ENCODE data around the gene PPFIBP2.

PPFIBP2 gene

GRCh38 chr11:7525424-7525823, 11.6 kb downstream of the PPFIBP2 start:
- DNase-seq (ENCODE audit: low read depth, low spot score), result no peak

DNA sequence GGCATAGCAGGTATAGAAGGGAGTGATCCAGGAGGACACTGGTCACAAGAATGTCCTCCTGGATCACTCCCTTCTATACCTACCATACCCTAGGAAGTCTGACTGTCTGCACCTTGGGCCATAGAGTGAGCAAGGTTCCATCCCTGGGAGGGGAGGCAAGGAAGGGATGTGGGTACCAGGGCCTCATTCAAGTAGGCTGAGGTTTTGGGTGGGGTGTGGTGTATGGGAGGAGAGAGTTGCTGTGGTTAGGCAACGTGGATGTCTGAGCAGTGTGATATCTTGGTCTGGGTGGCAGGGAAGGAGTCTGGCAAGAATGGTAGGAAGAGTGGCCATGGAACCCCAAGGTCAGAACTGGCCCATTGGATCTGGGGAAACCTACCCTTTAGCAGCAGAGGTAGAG, 13.2 kb downstream of the PPFIBP2 start:
- no peak for DNase-seq (ENCODE audit: low read depth, low spot score)

- DNase-seq (ENCODE audit: low read depth, low spot score), result no peak
Observed at GRCh38 chr11:7528514-7529049, 14.8 kb downstream of the PPFIBP2 start.

DNA sequence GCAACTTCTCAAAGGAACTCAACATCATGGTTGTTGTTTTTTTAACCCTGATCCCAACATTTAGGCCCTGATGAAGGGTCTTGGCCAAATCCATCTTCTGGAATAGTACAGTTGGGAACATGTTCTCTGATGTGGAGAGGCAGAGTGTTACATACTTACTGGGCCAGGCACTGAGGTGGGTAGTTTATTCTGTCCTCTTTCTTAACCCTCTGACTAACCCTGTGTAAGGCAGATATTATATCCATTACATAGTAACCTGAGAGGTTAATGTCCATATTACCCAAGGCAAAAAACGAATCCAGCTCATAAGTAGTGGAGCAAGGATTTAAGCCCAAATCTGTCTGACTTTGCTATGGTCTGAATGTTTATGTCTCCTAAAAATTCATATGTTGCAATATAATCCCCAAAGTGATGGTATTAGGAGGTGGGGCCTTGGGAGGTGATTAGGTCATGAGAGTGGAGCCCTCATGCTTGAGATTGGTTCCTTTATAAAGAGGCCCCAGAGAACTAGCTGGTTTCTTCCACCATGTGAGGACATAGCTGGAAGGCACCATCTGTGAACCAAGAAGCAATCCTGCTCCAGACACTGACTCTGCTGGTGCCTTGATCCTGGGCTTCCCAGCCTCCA, 16.3 kb downstream of the PPFIBP2 start:
- no peak for DNase-seq (ENCODE audit: low read depth, low spot score)

GRCh38 chr11:7531011-7531410, 17.2 kb downstream of the PPFIBP2 start:
- no peak for DNase-seq (ENCODE audit: low read depth, low spot score)

DNA sequence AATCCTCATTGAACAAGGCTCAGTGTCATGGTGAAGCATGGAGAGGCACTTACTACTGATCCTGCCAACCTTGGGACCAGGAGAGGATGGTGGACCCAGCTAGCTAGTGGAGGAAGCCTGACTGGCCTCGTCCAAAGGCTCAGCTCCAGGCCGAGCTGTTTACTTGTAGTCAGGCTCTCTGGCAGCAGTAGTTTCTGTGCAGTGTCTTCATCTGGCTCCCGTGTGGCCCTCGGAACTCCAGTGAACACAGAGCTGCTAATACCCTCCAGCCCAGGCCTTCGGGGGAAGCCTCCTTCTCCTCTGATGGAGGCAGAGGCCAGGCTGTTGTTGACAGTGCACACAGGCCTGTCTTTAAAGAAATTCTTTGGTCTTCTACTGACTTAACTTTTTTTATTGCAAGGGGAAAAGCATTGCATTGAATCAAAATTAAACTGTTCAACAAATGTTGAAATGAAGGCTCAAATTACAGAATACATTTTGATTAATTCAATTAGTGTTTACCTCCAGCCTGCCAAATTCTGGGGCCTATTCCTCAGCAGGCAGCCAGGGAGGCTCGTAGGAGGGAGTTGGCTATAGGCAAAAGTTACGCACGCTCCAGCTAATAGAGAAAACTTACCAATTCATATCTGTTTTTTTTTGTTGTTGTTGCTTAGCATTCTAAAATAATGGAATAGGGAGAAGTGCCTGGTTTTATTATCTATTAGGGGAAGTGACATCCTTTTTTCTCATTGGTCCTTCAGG, 18.8 kb downstream of the PPFIBP2 start:
- DNase-seq (ENCODE audit: low read depth, low spot score), result no peak

- no peak for DNase-seq (ENCODE audit: low read depth, low spot score)
Observed at GRCh38 chr11:7533199-7534041, 19.6 kb downstream of the PPFIBP2 start.

DNA sequence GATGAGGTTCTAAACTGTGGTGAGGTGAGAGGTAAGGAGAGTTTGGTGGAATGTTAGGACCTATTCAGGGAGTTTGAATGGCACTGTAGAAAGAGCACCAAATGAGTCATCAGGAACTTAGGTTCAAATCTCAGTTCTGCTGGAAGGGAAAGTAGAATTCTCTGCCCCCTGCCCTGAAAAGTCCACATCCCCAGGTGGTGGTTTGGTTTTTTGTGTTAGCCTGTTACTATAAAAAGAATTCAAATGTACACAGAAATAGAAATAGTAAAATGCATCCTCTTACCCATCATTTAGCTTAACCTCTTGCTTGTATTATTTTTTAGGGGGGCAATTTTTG, 20.2 kb downstream of the PPFIBP2 start:
- DNase-seq (ENCODE audit: low read depth, low spot score), result no peak

DNA sequence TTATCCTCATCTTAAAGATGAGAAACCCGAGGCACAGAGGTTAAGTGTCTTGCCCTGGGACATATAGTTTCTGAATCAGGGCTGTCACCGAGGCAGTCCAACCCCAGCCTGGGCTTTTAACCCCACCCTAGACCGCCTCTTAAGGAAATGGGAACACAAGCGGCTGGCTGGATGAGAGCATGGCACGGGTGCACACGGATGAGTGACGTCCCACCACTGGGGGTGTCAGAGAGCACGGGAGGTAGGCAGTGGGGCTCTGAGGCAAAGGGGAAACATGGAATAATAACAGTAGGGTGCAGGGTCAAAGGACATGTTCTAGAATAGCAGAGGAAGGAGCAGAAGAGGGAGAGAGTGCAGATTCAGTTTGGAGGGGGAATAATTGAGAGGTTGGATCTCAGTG, 22.3 kb downstream of the PPFIBP2 start:
- no peak for DNase-seq (ENCODE audit: low read depth, low spot score)

- DNase-seq (ENCODE audit: low read depth, low spot score), result no peak
Observed at GRCh38 chr11:7537265-7537664, 23.5 kb downstream of the PPFIBP2 start.

GRCh38 chr11:7538031-7538430, 24.2 kb downstream of the PPFIBP2 start:
- DNase-seq (ENCODE audit: low read depth, low spot score), result no peak

DNA sequence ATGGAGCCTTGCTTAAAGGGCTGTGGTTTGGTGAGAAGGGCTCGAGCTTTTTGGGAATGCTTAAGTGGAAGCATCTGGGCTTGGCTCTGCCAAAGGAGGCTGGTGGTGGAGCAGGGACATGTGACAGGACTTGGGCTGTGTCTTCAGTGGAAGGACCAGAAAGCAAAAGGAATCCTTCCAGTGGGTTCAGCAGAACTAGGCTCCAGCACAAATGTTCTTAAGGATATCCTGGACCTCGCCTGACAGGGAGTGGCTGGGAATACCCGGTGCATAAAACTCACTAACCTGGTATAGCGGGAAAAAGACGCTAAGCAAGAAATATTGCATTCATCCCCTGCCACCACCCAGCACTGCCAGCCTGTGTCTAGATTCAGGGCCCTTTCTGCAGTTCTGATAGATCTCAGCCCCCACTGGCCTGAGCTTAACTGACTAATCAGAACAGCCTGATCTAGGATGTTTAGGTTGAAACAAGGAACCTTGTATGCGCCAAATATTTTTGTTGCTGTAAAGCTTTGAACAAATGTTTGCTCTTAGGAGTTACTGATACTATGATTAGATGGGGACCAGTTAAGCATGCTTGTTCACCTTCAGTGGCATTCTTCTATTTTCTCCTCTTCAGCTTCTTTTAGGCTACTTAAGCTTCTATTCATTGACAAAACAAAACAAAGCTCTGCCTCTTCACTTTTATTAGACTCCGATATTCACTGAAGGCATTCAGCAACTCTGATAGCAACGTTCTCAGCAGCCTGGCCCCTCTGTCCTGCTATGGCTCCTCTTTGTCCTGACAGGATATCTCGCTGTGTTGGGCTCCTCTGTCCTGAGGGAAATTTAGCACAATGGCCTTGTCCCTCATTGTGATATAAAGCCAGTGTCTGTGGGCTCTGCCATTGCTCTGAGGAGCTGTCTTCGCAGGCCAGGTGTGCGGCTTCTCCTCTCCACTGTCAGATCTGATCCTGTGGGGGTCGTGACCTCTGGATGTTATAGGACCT, 25.0 kb downstream of the PPFIBP2 start:
- DNase-seq (ENCODE audit: low read depth, low spot score), result no peak

GRCh38 chr11:7540830-7541555, 27.2 kb downstream of the PPFIBP2 start:
- DNase-seq (ENCODE audit: low read depth, low spot score), result no peak

DNA sequence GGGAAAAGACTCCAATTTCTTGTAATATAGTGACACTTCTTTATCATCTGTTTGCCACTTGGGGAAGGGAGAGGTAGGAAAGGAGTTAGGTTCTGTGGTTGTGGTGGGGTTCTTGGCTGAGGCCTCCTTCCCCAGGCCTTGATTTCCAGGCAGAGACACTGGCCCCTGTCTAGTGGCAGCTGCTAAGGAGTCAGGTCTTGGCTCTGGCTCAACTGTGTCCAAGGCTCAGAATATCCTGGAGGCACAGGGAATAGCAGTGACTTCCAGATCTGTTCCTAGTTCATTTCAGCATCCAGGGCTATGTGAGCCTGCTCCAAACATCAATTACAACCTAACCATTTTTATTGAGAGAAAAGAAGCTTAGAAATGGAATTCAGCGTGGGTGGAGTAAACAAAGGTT, 29.5 kb downstream of the PPFIBP2 start:
- DNase-seq (ENCODE audit: low read depth, low spot score), result no peak

DNA sequence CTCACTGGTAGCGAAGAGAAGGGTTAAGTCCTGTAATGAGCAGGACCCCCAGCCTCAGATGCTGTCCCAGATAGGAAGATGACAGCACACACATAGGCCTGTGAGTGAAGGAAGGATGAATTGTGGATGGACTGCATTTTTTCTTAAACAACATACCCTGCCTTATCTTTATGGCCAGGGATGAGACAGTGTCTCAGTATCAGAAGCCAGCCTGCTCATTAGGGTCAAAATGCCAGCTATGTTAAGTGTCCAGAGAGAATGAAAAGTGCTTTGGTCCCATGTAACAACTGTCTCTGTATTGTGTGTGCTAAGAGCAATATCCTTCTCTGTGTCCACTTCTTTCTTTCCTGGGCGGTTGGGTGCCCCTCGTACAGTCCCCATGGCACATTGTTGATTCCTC, 30.2 kb downstream of the PPFIBP2 start:
- DNase-seq (ENCODE audit: low read depth, low spot score), result no peak

DNA sequence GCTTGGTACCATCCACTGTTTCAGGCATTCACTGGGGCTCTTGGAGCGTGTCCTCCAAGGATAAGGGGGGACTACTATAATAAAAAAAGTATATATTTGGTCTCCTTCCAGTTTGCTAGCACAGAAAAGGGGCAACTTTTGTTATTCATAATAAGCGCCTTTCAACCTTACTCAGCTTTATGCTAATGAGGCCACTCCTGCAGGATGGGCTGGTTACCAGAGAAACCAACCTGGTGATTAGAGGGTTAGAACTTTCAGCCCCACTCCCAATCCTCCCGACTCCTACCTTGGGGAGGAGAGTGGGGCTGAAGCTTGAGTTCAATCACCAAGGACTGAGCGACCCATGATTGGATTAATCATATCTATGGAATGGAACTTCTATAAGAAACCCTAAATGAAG, 31.8 kb downstream of the PPFIBP2 start:
- DNase-seq (ENCODE audit: low read depth, low spot score), result no peak

- no peak for DNase-seq (ENCODE audit: low read depth, low spot score)
Observed at GRCh38 chr11:7546324-7546791, 32.6 kb downstream of the PPFIBP2 start.

- DNase-seq (ENCODE audit: low read depth, low spot score), result no peak
Observed at GRCh38 chr11:7547687-7548086, 33.9 kb downstream of the PPFIBP2 start.

GRCh38 chr11:7548659-7549274, 35.0 kb downstream of the PPFIBP2 start:
- no peak for DNase-seq (ENCODE audit: low read depth, low spot score)

- DNase-seq (ENCODE audit: low read depth, low spot score), result no peak
Observed at GRCh38 chr11:7549681-7550080, 35.9 kb downstream of the PPFIBP2 start.

All from astrocyte of the hippocampus (primary cell).